ENCODE data around the gene RCSD1.

RCSD1 gene

DNA sequence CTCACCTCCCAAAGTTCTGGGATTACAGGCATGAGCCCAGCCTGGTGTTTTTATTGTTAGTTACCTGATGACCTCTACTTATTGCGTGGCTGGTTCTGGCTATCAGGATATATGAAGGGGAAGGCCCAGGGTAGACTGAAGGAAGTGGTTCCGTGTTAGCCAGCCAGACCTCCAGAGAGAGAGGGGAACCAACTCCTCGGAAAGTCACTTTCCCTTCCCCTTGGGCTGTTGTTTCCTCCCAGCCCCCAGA is 2.5 kb upstream of the RCSD1 start:
- Histone ChIP-seq H4K20me1 (ENCODE audit: insufficient read depth, low read length, poor library complexity, severe bottlenecking) (peaks cover 2% of the 10 kb centered on the region), H3K79me2 (ENCODE audit: insufficient read depth, low read length) (peaks cover 46% of the 10 kb centered on the region), H3K36me3 (ENCODE audit: insufficient read depth, low read length) (no peaks in the 10 kb centered on the region), H3K4me1 (ENCODE audit: insufficient read depth, low read length, poor library complexity, severe bottlenecking) (peaks cover 58% of the 10 kb centered on the region), H3K9me3 (ENCODE audit: insufficient read depth, low read depth, low read length) (no peaks in the 10 kb centered on the region), H2AFZ (ENCODE audit: low read length) (no peak overlapping the region), H3K4me2 (ENCODE audit: low read depth, low read length, poor library complexity, severe bottlenecking) (peak overlapping the region; percentile 79), H3K9ac (ENCODE audit: low read depth, low read length, poor library complexity, severe bottlenecking) (peak overlapping the region; percentile 100), H3K4me3 (ENCODE audit: low read length, poor library complexity, severe bottlenecking) (peak overlapping the region; percentile 95), H3K27me3 (ENCODE audit: insufficient read depth, low read length, poor library complexity, severe bottlenecking) (peaks cover 4% of the 10 kb centered on the region), H3K9me2 (replicated peaks; ENCODE audit: low read depth, low read length) (no peaks in the 10 kb centered on the region), H3F3A (ENCODE audit: low read depth) (peaks cover 12% of the 10 kb centered on the region; the same call in 1 of the 2 replicates)
- TF ChIP-seq EZH2phosphoT487 (IDR thresholded peaks at IDR 0.05; ENCODE audit: borderline replicate concordance), result no peak
- TF ChIP-seq, protein P1, sequence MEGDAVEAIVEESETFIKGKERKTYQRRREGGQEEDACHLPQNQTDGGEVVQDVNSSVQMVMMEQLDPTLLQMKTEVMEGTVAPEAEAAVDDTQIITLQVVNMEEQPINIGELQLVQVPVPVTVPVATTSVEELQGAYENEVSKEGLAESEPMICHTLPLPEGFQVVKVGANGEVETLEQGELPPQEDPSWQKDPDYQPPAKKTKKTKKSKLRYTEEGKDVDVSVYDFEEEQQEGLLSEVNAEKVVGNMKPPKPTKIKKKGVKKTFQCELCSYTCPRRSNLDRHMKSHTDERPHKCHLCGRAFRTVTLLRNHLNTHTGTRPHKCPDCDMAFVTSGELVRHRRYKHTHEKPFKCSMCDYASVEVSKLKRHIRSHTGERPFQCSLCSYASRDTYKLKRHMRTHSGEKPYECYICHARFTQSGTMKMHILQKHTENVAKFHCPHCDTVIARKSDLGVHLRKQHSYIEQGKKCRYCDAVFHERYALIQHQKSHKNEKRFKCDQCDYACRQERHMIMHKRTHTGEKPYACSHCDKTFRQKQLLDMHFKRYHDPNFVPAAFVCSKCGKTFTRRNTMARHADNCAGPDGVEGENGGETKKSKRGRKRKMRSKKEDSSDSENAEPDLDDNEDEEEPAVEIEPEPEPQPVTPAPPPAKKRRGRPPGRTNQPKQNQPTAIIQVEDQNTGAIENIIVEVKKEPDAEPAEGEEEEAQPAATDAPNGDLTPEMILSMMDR (conservative IDR thresholded peaks at IDR 0.05; ENCODE audit: low read length), result no peak

DNA sequence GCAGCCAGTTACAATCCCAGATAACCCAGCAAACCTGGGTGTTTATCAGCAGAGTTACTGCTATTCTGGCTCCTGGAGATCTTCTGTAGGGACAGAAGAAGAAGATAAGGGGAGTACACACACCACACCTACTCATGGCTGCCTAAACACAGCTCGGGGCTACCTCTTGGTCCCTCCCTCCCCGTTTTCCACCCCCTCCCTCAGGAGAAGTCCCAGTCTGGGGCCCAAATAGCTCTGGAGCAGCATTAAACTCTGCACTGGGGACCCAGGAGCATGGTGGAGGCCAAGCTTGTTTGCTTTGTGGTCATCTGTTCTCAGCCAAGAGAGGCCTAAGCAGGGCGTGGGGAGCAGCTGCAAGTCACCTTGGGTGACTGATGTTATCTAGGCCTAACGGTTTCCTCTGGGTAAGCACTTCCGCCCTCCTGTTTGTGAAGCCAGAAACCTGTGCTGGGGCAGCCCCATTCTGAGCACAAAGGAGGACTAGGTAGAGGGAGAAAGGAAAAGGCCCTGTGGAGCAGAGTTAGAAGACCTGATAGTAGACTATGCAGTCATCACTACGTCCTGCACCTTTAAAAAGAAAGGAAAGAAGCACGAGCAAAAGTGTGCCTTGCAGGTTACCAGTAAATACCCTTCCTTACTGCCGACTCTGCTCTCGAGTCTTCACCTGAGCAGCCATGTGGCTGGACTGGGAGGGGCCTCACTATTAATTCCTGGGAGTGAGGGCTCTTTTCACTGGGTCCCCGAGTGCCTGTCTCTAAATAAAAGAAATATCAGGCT is 2.0 kb upstream of the RCSD1 start:
- H3K4me1 ChIP-seq (ENCODE audit: insufficient read depth, low read length, poor library complexity, severe bottlenecking), result peaks cover 59% of the 10 kb centered on the region
- TF ChIP-seq, protein P1 (conservative IDR thresholded peaks at IDR 0.05; ENCODE audit: low read length), result no peak
- no peak for TF ChIP-seq EZH2phosphoT487 (IDR thresholded peaks at IDR 0.05; ENCODE audit: borderline replicate concordance)
- H3K9ac ChIP-seq (ENCODE audit: low read depth, low read length, poor library complexity, severe bottlenecking), result peak overlapping the region; percentile 100
- peak overlapping the region; percentile 79 for H3K4me2 ChIP-seq (ENCODE audit: low read depth, low read length, poor library complexity, severe bottlenecking)
- no peaks in the 10 kb centered on the region for H3K36me3 ChIP-seq (ENCODE audit: insufficient read depth, low read length)
- peaks cover 51% of the 10 kb centered on the region for H3K79me2 ChIP-seq (ENCODE audit: insufficient read depth, low read length)
- H3K4me3 ChIP-seq (ENCODE audit: low read length, poor library complexity, severe bottlenecking), result peak overlapping the region; percentile 95
- H3K27me3 ChIP-seq (ENCODE audit: insufficient read depth, low read length, poor library complexity, severe bottlenecking), result peaks cover 4% of the 10 kb centered on the region
- no peaks in the 10 kb centered on the region for H3K9me2 ChIP-seq (replicated peaks; ENCODE audit: low read depth, low read length)
- H2AFZ ChIP-seq (ENCODE audit: low read length), result no peak overlapping the region
- no peaks in the 10 kb centered on the region for H3K9me3 ChIP-seq (ENCODE audit: insufficient read depth, low read depth, low read length)
- peaks cover 12% of the 10 kb centered on the region; the same call in 1 of the 2 replicates for H3F3A ChIP-seq (ENCODE audit: low read depth)
- H4K20me1 ChIP-seq (ENCODE audit: insufficient read depth, low read length, poor library complexity, severe bottlenecking), result peaks cover 7% of the 10 kb centered on the region

GRCh38 chr1:167628741-167629515 is 1.1 kb upstream of the RCSD1 start:
- H3K9ac ChIP-seq (ENCODE audit: low read depth, low read length, poor library complexity, severe bottlenecking), result peak overlapping the region; percentile 100
- no peaks in the 10 kb centered on the region for H3K9me2 ChIP-seq (replicated peaks; ENCODE audit: low read depth, low read length)

More at GRCh38 chr1:167628741-167629515, 1.1 kb upstream of the RCSD1 start:
- Histone ChIP-seq H3K9me3 (ENCODE audit: insufficient read depth, low read depth, low read length) (no peaks in the 10 kb centered on the region), H3K79me2 (ENCODE audit: insufficient read depth, low read length) (peaks cover 58% of the 10 kb centered on the region), H3K4me2 (ENCODE audit: low read depth, low read length, poor library complexity, severe bottlenecking) (peak overlapping the region; percentile 79), H3K27me3 (ENCODE audit: insufficient read depth, low read length, poor library complexity, severe bottlenecking) (peaks cover 4% of the 10 kb centered on the region), H3K4me3 (ENCODE audit: low read length, poor library complexity, severe bottlenecking) (peak overlapping the region; percentile 95), H3F3A (ENCODE audit: low read depth) (peaks cover 12% of the 10 kb centered on the region; the same call in 1 of the 2 replicates), H3K36me3 (ENCODE audit: insufficient read depth, low read length) (no peaks in the 10 kb centered on the region), H4K20me1 (ENCODE audit: insufficient read depth, low read length, poor library complexity, severe bottlenecking) (peaks cover 16% of the 10 kb centered on the region), H2AFZ (ENCODE audit: low read length) (no peak overlapping the region), H3K4me1 (ENCODE audit: insufficient read depth, low read length, poor library complexity, severe bottlenecking) (peaks cover 68% of the 10 kb centered on the region)
- no peak for TF ChIP-seq EZH2phosphoT487 (IDR thresholded peaks at IDR 0.05; ENCODE audit: borderline replicate concordance)
- TF ChIP-seq, protein P1 (conservative IDR thresholded peaks at IDR 0.05; ENCODE audit: low read length), result no peak
